Fibroblast of lung (primary cell): ENCODE measurements around the gene CR1.
"Not testable (repeated sequence)": the region's sequence is repeated elsewhere in the genome, so short reads cannot be mapped to it uniquely, and the experiment has no call there.

Source experiments
- EZH2 ChIP-seq: IDR thresholded peaks from 2 replicates; pipeline ENCODE4 v1.5.1; 2012; ENCODE audit warnings: low read length, control low read depth, mild to moderate bottlenecking; ENCODE audit errors: missing control alignments
- TF ChIP-seq, protein P1 (sequence below), 2 donors: IDR thresholded peaks in 1 of 2; conservative IDR thresholded peaks in 1 of 2; 1 replicate in 1 of 2; 2 replicates in 1 of 2; pipeline ENCODE4 v1.5.1; 2011 to 2012; ENCODE audit warnings: low read length in 2 of 2, control low read depth in 1 of 2, inconsistent platforms in 1 of 2, low read depth in 1 of 2, mild to moderate bottlenecking in 1 of 2

DNA sequence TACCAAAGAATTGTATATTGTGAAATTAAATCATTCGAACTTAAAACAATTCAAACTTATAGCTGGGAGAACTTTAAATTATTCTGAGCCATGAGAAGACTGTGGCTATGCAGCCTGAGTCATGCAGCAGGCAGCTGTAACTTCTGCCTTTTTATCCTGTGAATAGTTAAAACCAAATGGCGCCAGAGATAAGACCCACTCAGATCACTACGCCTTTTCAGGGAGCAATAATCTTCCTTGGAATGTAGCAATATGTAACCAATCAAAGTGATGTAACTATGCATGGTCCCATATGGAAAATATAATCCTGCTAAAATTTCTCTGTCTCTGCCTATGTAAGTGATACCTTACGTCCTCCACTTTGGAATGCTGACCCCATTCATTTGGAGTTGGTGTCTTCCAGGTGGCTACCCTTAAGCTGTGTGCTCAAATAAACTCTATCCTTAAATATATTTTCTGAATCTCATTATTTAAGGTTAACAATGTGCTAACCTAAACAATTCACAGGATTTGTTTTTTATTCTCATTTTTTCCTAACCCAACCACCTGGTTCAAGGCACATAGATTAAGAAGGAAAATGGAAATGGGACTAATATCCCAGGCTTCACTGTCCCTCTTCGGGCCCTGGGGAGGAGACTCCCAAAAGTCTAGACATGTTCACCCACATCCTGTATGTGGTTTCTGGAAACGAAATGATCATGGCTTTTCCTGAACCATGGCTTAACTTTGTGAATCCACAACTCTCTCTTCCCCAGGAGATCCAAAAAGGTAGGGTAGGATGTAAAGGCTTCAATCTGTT, 184.8 kb downstream of the CR1 start:
- TF ChIP-seq EZH2 = not testable (repeated sequence)
- TF ChIP-seq, protein P1, sequence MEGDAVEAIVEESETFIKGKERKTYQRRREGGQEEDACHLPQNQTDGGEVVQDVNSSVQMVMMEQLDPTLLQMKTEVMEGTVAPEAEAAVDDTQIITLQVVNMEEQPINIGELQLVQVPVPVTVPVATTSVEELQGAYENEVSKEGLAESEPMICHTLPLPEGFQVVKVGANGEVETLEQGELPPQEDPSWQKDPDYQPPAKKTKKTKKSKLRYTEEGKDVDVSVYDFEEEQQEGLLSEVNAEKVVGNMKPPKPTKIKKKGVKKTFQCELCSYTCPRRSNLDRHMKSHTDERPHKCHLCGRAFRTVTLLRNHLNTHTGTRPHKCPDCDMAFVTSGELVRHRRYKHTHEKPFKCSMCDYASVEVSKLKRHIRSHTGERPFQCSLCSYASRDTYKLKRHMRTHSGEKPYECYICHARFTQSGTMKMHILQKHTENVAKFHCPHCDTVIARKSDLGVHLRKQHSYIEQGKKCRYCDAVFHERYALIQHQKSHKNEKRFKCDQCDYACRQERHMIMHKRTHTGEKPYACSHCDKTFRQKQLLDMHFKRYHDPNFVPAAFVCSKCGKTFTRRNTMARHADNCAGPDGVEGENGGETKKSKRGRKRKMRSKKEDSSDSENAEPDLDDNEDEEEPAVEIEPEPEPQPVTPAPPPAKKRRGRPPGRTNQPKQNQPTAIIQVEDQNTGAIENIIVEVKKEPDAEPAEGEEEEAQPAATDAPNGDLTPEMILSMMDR (conservative IDR thresholded peaks at IDR 0.05 in 1 of 2, IDR thresholded peaks at IDR 0.05 in 1 of 2; ENCODE audit: low read depth in 1 of 2, low read length in 2 of 2) = not testable (repeated sequence)
